Smooth muscle cell of the brain vasculature (primary cell): Measurements from ENCODE around the gene TMEM74B.

Source experiments
- DNase-seq: peaks from one replicate; pipeline ENCODE4 v3.0.0-alpha.2; 2012; ENCODE audit warnings: low read depth, low spot score

TMEM74B gene

GRCh38 chr20:1144401-1145172 is 40.2 kb downstream of the TMEM74B start:
- DNase-seq: no peak

DNA sequence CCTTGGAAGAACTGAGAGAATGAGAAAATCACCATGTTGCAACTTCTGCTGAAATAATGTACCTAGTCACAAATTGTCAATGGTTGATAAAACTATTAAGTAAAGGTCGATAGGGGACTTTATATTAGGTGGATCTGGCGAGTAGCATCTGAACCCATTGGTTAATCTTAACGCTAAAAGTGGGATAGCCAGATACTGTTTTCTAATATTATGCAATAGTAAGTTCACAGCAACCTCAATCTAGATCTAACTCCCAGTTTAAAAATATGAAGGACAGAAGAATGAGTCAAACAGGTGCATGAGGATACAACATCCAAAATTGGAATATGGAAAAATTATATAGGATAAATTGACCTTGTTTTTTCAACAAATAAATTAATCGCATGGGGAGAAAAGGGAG is 47.5 kb downstream of the TMEM74B start:
- no peak for DNase-seq

- DNase-seq: no peak
Measured at GRCh38 chr20:1134836-1135235, 49.9 kb downstream of the TMEM74B start.

DNA sequence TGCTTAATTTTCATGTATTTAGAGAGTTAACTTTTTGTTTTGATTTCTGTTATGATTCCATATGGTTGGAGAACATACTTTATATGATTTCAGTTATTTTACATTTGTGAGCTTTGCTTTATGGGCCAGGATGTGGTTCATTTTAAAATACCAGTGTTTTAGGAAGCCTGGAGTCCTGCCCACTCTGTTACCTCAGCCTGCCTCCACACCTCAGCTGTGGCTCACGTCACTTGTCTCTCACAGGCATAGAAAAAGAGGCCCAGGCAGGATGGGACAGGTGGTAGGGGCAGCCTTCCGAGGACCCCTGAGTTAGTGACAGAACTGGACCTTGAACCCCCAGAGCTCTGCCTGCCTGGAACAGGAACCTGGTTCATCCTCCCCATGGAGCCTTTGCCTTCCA is 50.4 kb downstream of the TMEM74B start:
- DNase-seq: no peak

GRCh38 chr20:1131354-1131753 is 53.4 kb downstream of the TMEM74B start:
- DNase-seq: no peak

- DNase-seq: no peak
Measured at GRCh38 chr20:1130847-1131246, 53.9 kb downstream of the TMEM74B start.
